Heart left ventricle (tissue), 16 donors: ENCODE measurements around the gene CREB3L1. TPM values are rescaled to one million over a fixed set of nuclear protein-coding genes. Genes with fewer than 3 reads are reported as not detected.
A peak's percentile ranks its signal among the peaks of the same experiment; 100 is the strongest.
"Not testable (repeated sequence)": the region's sequence is repeated elsewhere in the genome, so short reads cannot be mapped to it uniquely, and the experiment has no call there.

ENCODE experiments used
- ATAC-seq, 4 donors: fragments of 200-7000 bp; cut with Tn5 transposase; one replicate each; pipeline ENCODE4 v1.9.1; 2020 to 2022; ENCODE audit warnings: moderate library complexity in 4 of 4, mild to moderate bottlenecking in 3 of 4, moderate number of reproducible peaks in 1 of 4
- DNase-seq, 5 donors: peaks; one replicate each; pipeline ENCODE4 v3.0.0-alpha.2; 2020
- H3K27ac ChIP-seq, 12 donors: fragments of 200-600 bp; sonication (generic) in 4 of 12; one replicate each; pipeline versions ENCODE4 v1.5.0 to v1.8.0; 2016 to 2022; ENCODE audit warnings: mild to moderate bottlenecking in 2 of 12
- H3K27me3 ChIP-seq, 9 donors: fragments of 200-600 bp; sonication (generic) in 2 of 9; one replicate each; pipeline versions ENCODE4 v1.5.1 to v1.8.0; 2016 to 2022; ENCODE audit warnings: mild to moderate bottlenecking in 3 of 9
- H3K36me3 ChIP-seq, 9 donors: fragments of 200-600 bp; sonication (generic) in 2 of 9; one replicate each; pipeline versions ENCODE4 v1.5.0 to v1.8.0; 2018 to 2022; ENCODE audit warnings: mild to moderate bottlenecking in 2 of 9
- H3K4me1 ChIP-seq, 12 donors: fragments of 200-600 bp; sonication (generic) in 4 of 12; one replicate each; pipeline versions ENCODE4 v1.5.0 to v1.8.0; 2016 to 2022; ENCODE audit warnings: mild to moderate bottlenecking in 3 of 12
- H3K4me3 ChIP-seq, 12 donors: fragments of 200-600 bp; sonication (generic) in 4 of 12; one replicate each; pipeline versions ENCODE4 v1.5.0 to v1.8.0; 2017 to 2022; ENCODE audit warnings: mild to moderate bottlenecking in 9 of 12, moderate library complexity in 4 of 12
- H3K9me3 ChIP-seq, 12 donors: fragments of 200-600 bp; sonication (generic) in 4 of 12; one replicate each; pipeline versions ENCODE4 v1.5.0 to v1.8.0; 2016 to 2022; ENCODE audit warnings: mild to moderate bottlenecking in 1 of 12
- CTCF ChIP-seq, 12 donors: fragments of 200-600 bp; sonication (generic) in 4 of 12; IDR thresholded peaks; one replicate each; pipeline versions ENCODE4 v1.5.0 to v1.8.0; 2018 to 2022; ENCODE audit warnings: antibody characterized with exemption in 12 of 12, mild to moderate bottlenecking in 5 of 12
- POLR2A ChIP-seq, 2 donors: fragments of 450-650 bp; IDR thresholded peaks; one replicate each; pipeline ENCODE4 v1.6.1; 2017; ENCODE audit warnings: antibody characterized with exemption in 2 of 2, mild to moderate bottlenecking in 2 of 2, moderate library complexity in 2 of 2
- WGBS, 4 donors: extraction: QIAGEN DNeasy Blood & Tissue Kit in 2 of 4; methylation state at CpG; one replicate each; pipeline versions ENCODE4 v1.1.5 to v1.1.7; 2013 to 2018; 5-methylcytosine and 5-hydroxymethylcytosine counted together
- intact Hi-C, 10 donors: fragments of 100-400 bp; cut with DNase I; formaldehyde crosslinking; loops; one replicate each; pipeline versions ENCODE4 v1.11.1 to v1.14.2; 2022
- polyA plus RNA-seq, 2 donors: library from polyadenylated mRNA; stranded (reverse); fragments of 200-250 nt; gene quantifications; one replicate each; pipeline ENCODE4 v1.2.3, GENCODE V29; 2013
- total RNA-seq, 9 donors: library from RNA; depleted of rRNA in 2 of 9; stranded (reverse); fragments of >200 nt in 2 of 9; fragmentation: NEBNext Ultra II Directional in 3 of 9; extraction: Animal tissue kit (Norgen Biotek cat#: 25700) in 3 of 9; gene quantifications; one replicate each; pipeline versions ENCODE4 v1.1.0 to v1.2.4, GENCODE V29; 2016 to 2023
- donor health status: ischemic (EF 13 %, LVEDD 7.1; RV severe dilation, severe dysfunction).
- donor health status: healthy with polysubstance abuse.
- donor health status: DM: no; HTN: yes; CAD: no.
- donor health status: DM: no; HTN: no; CAD: no.
- donor health status: ischemic (EF 25% LVEDD 6.9; RV normal size, moderate dysfunction).
- donor health status: ischemic (EF 25% LVEDD 5.7; RV mildly dilated, moderate dysfunction).
- donor health status: healthy.
- donor health status: DM: yes; HTN: yes; CAD: no.
- donor health status: ischemic (EF 35%, LVEDD 5.7; RV mildly dilated, moderate dysfunction).
- donor health status: nonischemic (EF 11% LVEDD 7.7; RV severe dilation, severe dysfunction).
- donor health status: DM: yes; HTN: yes; CAD: no.
- donor health status: PGD.
- donor health status: ischemic (EF 29% LVEDD 5.4; RV normal size, mild dysfunction).
- donor health status: nonischemic (EF 23%, LVEDD 6.1; RV moderate dilation, normal function).

The CREB3L1 gene
- total and polyA plus RNA-seq, 11 donors: 7.4 to 31.9 (median 23.3) TPM

- Histone ChIP-seq H3K27ac (no peak overlapping the region), H3K9me3 (no peaks in the 10 kb centered on the region), H3K4me3 (no peak overlapping the region), H3K36me3 (no peaks in the 10 kb centered on the region), H3K27me3 (no peaks in the 10 kb centered on the region), H3K4me1 (no peaks in the 10 kb centered on the region)
- no peak for TF ChIP-seq CTCF (IDR thresholded peaks at IDR 0.05)
- no peak for TF ChIP-seq POLR2A (IDR thresholded peaks at IDR 0.05)
- 88 to 93% (median 91%) methylated on average over 12 to 13 of the region's 13 CpGs for WGBS, 4 donors
- ATAC-seq (peak in 1 of 4 donors; percentile 23), DNase-seq (no peak)
- intact Hi-C loops: no loop called here
Observed at GRCh38 chr11:46253258-46254132, 24.0 kb upstream of the CREB3L1 start.

- Histone ChIP-seq H3K27me3 (no peaks in the 10 kb centered on the region), H3K27ac (no peak overlapping the region), H3K9me3 (no peaks in the 10 kb centered on the region), H3K4me1 (no peaks in the 10 kb centered on the region), H3K36me3 (no peaks in the 10 kb centered on the region), H3K4me3 (no peak overlapping the region)
- ATAC-seq (no peak), DNase-seq (no peak)
- intact Hi-C loops: no loop called here
- TF ChIP-seq CTCF (IDR thresholded peaks at IDR 0.05) (no peak), POLR2A (IDR thresholded peaks at IDR 0.05) (no peak)
- 89 to 95% (median 92%) methylated on average over 9 of the region's 9 CpGs for WGBS, 4 donors
Observed at GRCh38 chr11:46254133-46254491, 23.4 kb upstream of the CREB3L1 start.

- Histone ChIP-seq H3K4me1 (no peaks in the 10 kb centered on the region), H3K9me3 (no peaks in the 10 kb centered on the region), H3K27ac (no peak overlapping the region), H3K27me3 (no peaks in the 10 kb centered on the region), H3K4me3 (no peak overlapping the region), H3K36me3 (no peaks in the 10 kb centered on the region)
- intact Hi-C loops: no loop called here
- no peak for DNase-seq
- no peak for ATAC-seq
- TF ChIP-seq POLR2A (IDR thresholded peaks at IDR 0.05) (no peak), CTCF (IDR thresholded peaks at IDR 0.05) (no peak)
- WGBS, 4 donors: 94 to 98% (median 96%) methylated on average over 3 of the region's 3 CpGs
Observed at GRCh38 chr11:46256540-46257001, 20.9 kb upstream of the CREB3L1 start.

GRCh38 chr11:46259347-46259746 lies 18.1 kb upstream of the CREB3L1 start:
- H3K4me3 ChIP-seq, DNase-seq, H3K9me3 ChIP-seq, H3K4me1 ChIP-seq, H3K27ac ChIP-seq, H3K27me3 ChIP-seq, H3K36me3 ChIP-seq, intact Hi-C loops, ATAC-seq: not testable (repeated sequence)
- WGBS, 4 donors: 87 to 96% (median 92%) methylated on average over 5 of the region's 5 CpGs
